NCI-H345 treated with DMSO at 0.1 percent for 48 hours (cell line): ENCODE data around the gene ARHGAP24.

ENCODE experiments used
- DNase-seq: peaks from one replicate; lab custom pipeline; 2025; ENCODE audit not compliant: unreplicated experiment; lab: John Stamatoyannopoulos, UW

Gene ARHGAP24

GRCh38 chr4:85773372-85773771 lies 298.4 kb downstream of the ARHGAP24 start:
- DNase-seq, result no peak

- no peak for DNase-seq
Measured at GRCh38 chr4:85774000-85774399, 299.1 kb downstream of the ARHGAP24 start.

- DNase-seq, result no peak
Measured at GRCh38 chr4:85774489-85774888, 299.5 kb downstream of the ARHGAP24 start.

GRCh38 chr4:85776096-85776495 lies 301.1 kb downstream of the ARHGAP24 start:
- no peak for DNase-seq

- DNase-seq, result no peak
Measured at GRCh38 chr4:85776579-85776978, 301.6 kb downstream of the ARHGAP24 start.

- no peak for DNase-seq
Measured at GRCh38 chr4:85777908-85778631, 303.1 kb downstream of the ARHGAP24 start.

GRCh38 chr4:85778632-85779131 lies 303.7 kb downstream of the ARHGAP24 start:
- DNase-seq, result no peak

- DNase-seq, result no peak
Measured at GRCh38 chr4:85779165-85779564, 304.2 kb downstream of the ARHGAP24 start.

- DNase-seq, result no peak
Measured at GRCh38 chr4:85780664-85781063, 305.7 kb downstream of the ARHGAP24 start.

- DNase-seq, result no peak
Measured at GRCh38 chr4:85783483-85783882, 308.5 kb downstream of the ARHGAP24 start.

- no peak for DNase-seq
Measured at GRCh38 chr4:85783900-85784299, 308.9 kb downstream of the ARHGAP24 start.

GRCh38 chr4:85784348-85784747 lies 309.4 kb downstream of the ARHGAP24 start:
- no peak for DNase-seq

- no peak for DNase-seq
Measured at GRCh38 chr4:85784947-85785346, 310.0 kb downstream of the ARHGAP24 start.

- DNase-seq, result no peak
Measured at GRCh38 chr4:85787133-85787532, 312.2 kb downstream of the ARHGAP24 start.

GRCh38 chr4:85788604-85789003 lies 313.7 kb downstream of the ARHGAP24 start:
- no peak for DNase-seq

GRCh38 chr4:85789241-85789640 lies 314.3 kb downstream of the ARHGAP24 start:
- DNase-seq, result no peak

GRCh38 chr4:85790582-85790981 lies 315.6 kb downstream of the ARHGAP24 start:
- DNase-seq, result no peak

GRCh38 chr4:85792376-85793232 lies 317.7 kb downstream of the ARHGAP24 start:
- no peak for DNase-seq

GRCh38 chr4:85793233-85793585 lies 318.3 kb downstream of the ARHGAP24 start:
- DNase-seq, result no peak

- no peak for DNase-seq
Measured at GRCh38 chr4:85798012-85798770, 323.2 kb downstream of the ARHGAP24 start.

GRCh38 chr4:85803856-85804255 lies 328.9 kb downstream of the ARHGAP24 start:
- DNase-seq, result no peak
